Activated effector memory CD4-positive, alpha-beta T cell treated with Interleukin-2 at 50 U/mL for 16 hours (primary cell): Measurements from ENCODE around the gene EPHB2.

Experiments used
- DNase-seq: peaks from one replicate; pipeline ENCODE4 v3.0.0-alpha.2; 2020

EPHB2 gene

GRCh38 chr1:22893292-22893691 lies 182.7 kb downstream of the EPHB2 start:
- no peak for DNase-seq

DNA sequence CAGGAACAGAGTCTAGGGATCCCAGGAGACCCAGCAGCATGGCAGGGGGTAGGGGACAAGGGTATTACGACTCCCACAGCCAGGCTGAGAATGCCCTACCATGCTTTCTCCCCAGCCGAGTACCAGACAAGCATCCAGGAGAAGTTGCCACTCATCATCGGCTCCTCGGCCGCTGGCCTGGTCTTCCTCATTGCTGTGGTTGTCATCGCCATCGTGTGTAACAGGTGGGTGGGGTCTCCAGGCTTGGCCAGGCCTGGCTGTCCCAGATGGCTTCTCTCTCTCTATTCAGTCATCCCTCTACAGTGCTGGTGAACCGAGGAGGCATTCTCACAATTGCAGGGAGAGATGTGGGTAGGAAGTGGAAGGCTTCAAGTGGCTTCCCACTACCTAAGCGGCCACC lies 184.7 kb downstream of the EPHB2 start:
- no peak for DNase-seq

GRCh38 chr1:22896184-22896583 lies 185.5 kb downstream of the EPHB2 start:
- no peak for DNase-seq

- no peak for DNase-seq
These were observed 189.8 kb downstream of the EPHB2 start for GRCh38 chr1:22900451-22900850.

DNA sequence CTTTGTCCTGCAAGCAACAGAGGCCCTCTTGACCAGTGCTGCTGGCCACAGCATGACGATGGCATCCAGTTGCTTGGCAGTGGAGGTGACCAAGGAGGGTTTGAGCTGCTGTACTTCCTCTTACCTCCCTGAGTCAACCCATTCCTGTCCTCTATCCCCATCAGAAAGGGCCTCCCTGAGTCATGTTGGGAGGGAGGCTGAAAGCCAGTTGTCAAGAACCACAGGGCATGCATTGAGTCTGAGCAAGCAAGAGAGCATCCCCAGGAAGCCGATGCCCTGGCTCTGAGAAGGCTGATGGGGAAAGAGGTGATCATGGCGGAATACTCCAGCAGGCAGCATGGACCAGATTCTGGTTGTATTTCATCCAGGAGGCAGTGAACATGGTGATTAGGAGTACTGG lies 192.5 kb downstream of the EPHB2 start:
- no peak for DNase-seq

DNA sequence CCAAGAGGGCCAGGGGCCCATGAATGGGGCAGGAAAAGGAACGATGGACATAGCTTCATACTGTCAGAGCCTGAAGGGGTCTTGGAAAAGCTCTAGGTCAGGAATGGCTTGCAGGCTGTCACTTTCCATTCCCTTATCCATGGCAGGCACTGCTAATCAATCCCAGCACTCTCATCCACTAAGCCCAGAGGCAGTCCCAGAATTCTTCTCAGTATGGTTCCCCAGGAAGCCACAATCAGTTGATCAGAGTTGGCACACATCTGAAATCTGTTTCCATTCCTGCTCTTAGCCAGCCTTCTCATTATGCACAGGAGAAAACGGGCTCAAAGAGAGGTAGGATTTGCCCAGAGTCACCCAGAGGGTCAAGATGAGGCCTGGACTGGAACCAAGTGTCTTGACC lies 196.3 kb downstream of the EPHB2 start:
- DNase-seq = no peak

- no peak for DNase-seq
These were observed 196.9 kb downstream of the EPHB2 start for GRCh38 chr1:22907528-22907927.

- no peak for DNase-seq
These were observed 198.3 kb downstream of the EPHB2 start for GRCh38 chr1:22908880-22909426.

- no peak for DNase-seq
These were observed 199.6 kb downstream of the EPHB2 start for GRCh38 chr1:22910286-22910685.

- DNase-seq = no peak
These were observed 200.5 kb downstream of the EPHB2 start for GRCh38 chr1:22910986-22911651.

- DNase-seq = no peak
These were observed 201.7 kb downstream of the EPHB2 start for GRCh38 chr1:22912311-22912710.

- DNase-seq = no peak
These were observed 202.9 kb downstream of the EPHB2 start for GRCh38 chr1:22913421-22914141.

- no peak for DNase-seq
These were observed 203.5 kb downstream of the EPHB2 start for GRCh38 chr1:22914156-22914555.

DNA sequence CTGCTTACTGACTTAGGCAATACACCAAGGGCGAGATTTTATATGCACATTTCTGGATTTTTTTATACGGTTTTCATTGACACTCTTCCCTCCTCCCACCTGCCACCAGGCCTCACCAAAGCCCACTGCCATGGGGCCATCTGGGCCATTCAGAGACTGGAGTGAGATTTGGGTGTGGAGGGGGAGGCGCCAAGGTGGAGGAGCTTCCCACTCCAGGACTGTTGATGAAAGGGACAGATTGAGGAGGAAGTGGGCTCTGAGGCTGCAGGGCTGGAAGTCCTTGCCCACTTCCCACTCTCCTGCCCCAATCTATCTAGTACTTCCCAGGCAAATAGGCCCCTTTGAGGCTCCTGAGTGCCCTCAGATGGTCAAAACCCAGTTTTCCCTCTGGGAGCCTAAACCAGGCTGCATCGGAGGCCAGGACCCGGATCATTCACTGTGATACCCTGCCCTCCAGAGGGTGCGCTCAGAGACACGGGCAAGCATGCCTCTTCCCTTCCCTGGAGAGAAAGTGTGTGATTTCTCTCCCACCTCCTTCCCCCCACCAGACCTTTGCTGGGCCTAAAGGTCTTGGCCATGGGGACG lies 204.1 kb downstream of the EPHB2 start:
- no peak for DNase-seq

GRCh38 chr1:22915231-22915630 lies 204.6 kb downstream of the EPHB2 start:
- DNase-seq = no peak

- no peak for DNase-seq
These were observed 205.3 kb downstream of the EPHB2 start for GRCh38 chr1:22915816-22916470.

- DNase-seq = no peak
These were observed 205.8 kb downstream of the EPHB2 start for GRCh38 chr1:22916471-22916820.

GRCh38 chr1:22917989-22918388 lies 207.3 kb downstream of the EPHB2 start:
- no peak for DNase-seq

DNA sequence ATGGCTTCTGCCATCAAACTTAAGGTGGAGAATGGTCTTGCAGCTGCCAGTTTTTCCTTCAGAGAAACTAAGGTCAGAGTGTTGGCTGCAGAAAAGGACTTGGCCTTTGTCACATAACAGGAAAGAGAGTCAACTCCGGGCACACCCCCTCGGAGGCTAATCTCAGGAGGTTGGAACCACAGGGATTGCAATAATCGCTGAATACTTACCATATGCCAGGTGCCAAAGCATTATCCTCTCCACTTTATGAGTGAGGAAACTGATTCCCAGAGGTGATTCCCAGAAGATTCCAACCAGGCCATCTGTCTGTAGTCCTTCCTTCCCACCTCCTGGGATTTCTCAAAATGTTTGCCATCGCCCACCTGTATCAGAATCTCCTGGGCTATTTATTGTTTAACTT lies 208.0 kb downstream of the EPHB2 start:
- no peak for DNase-seq

GRCh38 chr1:22919341-22920025 lies 208.8 kb downstream of the EPHB2 start:
- no peak for DNase-seq

DNA sequence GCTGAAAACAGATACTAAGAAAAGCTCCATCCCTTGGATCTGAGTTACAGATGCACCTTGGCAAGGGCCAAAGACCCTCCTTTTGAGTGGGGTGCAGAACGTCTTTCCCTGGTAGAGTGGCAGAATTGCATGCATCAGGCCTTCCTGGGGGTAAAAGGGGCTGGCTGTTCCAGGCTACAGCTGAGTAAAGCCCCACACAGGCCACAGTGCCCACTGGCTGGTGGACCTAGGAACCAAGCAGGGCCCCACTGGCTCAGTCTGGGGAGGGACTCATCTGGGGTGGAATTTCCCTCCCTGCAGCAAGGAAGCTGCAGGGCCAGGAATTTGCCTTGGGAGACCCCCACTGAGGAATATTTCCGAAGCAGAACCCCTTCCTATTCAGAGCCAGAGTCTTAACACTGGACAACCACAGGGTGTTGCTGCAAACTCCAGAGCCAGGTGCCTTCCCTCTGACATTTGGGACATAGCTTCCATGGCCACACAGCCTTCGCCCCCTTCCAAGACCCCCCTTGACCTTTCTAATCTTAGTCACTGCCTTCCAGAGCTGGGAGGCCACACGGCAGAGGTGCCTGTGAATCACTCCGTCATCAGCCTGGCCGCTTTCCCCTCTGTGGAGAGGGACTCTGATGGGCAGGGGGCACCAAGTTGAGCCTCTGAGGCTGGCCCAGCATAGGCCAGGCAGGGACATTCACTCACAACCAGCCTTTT lies 209.5 kb downstream of the EPHB2 start:
- no peak for DNase-seq

GRCh38 chr1:22920734-22921451 lies 210.3 kb downstream of the EPHB2 start:
- DNase-seq = no peak
